HUES64 (cell line): ENCODE results near the gene HLA-DMA. TPM values are rescaled to one million over a fixed set of nuclear protein-coding genes. Genes with fewer than 3 reads are reported as not detected.

Source experiments
- H3K27ac ChIP-seq: 2 replicates; pipeline ENCODE4 v1.7.0; 2013; ENCODE audit warnings: low read depth, low read length, inconsistent platforms
- H3K27me3 ChIP-seq: 2 replicates; pipeline ENCODE4 v1.6.1; 2013; ENCODE audit warnings: mild to moderate bottlenecking, low read length; ENCODE audit not compliant: insufficient read depth
- H3K36me3 ChIP-seq: 2 replicates; pipeline ENCODE4 v1.6.1; 2013; ENCODE audit warnings: mild to moderate bottlenecking, low read length; ENCODE audit not compliant: insufficient read depth
- H3K4me1 ChIP-seq: 2 replicates; pipeline ENCODE4 v1.6.1; 2013; ENCODE audit warnings: mild to moderate bottlenecking, low read length, moderate library complexity; ENCODE audit not compliant: insufficient read depth
- H3K4me3 ChIP-seq: 2 replicates; pipeline ENCODE4 v1.5.1; 2013; ENCODE audit warnings: mild to moderate bottlenecking, low read length, moderate library complexity
- H3K9ac ChIP-seq: 2 replicates; pipeline ENCODE4 v1.6.1; 2013; ENCODE audit warnings: mild to moderate bottlenecking, low read depth, low read length
- H3K9me3 ChIP-seq: 2 replicates; pipeline ENCODE4 v1.6.1; 2013; ENCODE audit warnings: low read depth, low read length; ENCODE audit not compliant: insufficient read depth
- WGBS: fragments of 150-250, 120-280 bp; methylation state at CpG from one replicate; pipeline ENCODE4 v1.1.7; 2013; ENCODE audit warnings: missing lambda C conversion rate; 5-methylcytosine and 5-hydroxymethylcytosine counted together
- polyA plus RNA-seq, 2 experiments: library from polyadenylated mRNA; stranded (reverse); fragments of 50-300 nt; gene quantifications; one replicate each; pipeline ENCODE4 v1.2.3, GENCODE V29; 2013

HLA-DMA gene
- 2.5 TPM for polyA plus RNA-seq (2013, experiment 1 of 2)
- polyA plus RNA-seq (2013, experiment 2 of 2), result 2.4 TPM

- no peaks in the 10 kb centered on the region for H3K27me3 ChIP-seq
- H3K36me3 ChIP-seq, result no peaks in the 10 kb centered on the region
- no peak within 1 kb of the TSS for H3K9ac ChIP-seq
- no peak within 1 kb of the TSS; the same call in 1 of the 2 replicates for H3K27ac ChIP-seq
- peaks cover 6% of the 10 kb centered on the region for H3K4me1 ChIP-seq
- 0 out of 2 replicates have a peak within 1 kb of the TSS, but pooled peaks have one; percentile 22 for H3K4me3 ChIP-seq
- H3K9me3 ChIP-seq, result no peaks in the 10 kb centered on the region
- 46% methylated on average over 10 of the region's 10 CpGs for WGBS
These were observed at the start of gene HLA-DMA for GRCh38 chr6:32952817-32953739. HLA-DMA (minus strand) TSS chr6:32953097; CDS start chr6:32953036, 61 bp downstream.

GRCh38 chr6:33001685-33002084 is 48.8 kb upstream of the HLA-DMA start:
- H3K27ac ChIP-seq, result no peak overlapping the region
- H3K27me3 ChIP-seq, result peaks cover 3% of the 10 kb centered on the region; the same call in 1 of the 2 replicates
- no peak overlapping the region for H3K9ac ChIP-seq
- no peaks in the 10 kb centered on the region for H3K9me3 ChIP-seq
- H3K36me3 ChIP-seq, result no peaks in the 10 kb centered on the region
- no peak overlapping the region for H3K4me3 ChIP-seq
- WGBS, result 67% methylated on average over 4 of the region's 4 CpGs
- no peaks in the 10 kb centered on the region for H3K4me1 ChIP-seq

- Histone ChIP-seq H3K27me3 (peaks cover 3% of the 10 kb centered on the region; the same call in 1 of the 2 replicates), H3K9ac (no peak overlapping the region), H3K36me3 (no peaks in the 10 kb centered on the region), H3K4me3 (no peak overlapping the region), H3K4me1 (no peaks in the 10 kb centered on the region), H3K9me3 (no peaks in the 10 kb centered on the region), H3K27ac (no peak overlapping the region)
- 30% methylated on average over 8 of the region's 8 CpGs for WGBS
These were observed 47.2 kb upstream of the HLA-DMA start for GRCh38 chr6:33000055-33000454.

- no peak overlapping the region for H3K4me3 ChIP-seq
- peaks cover 3% of the 10 kb centered on the region; the same call in 1 of the 2 replicates for H3K27me3 ChIP-seq
- H3K27ac ChIP-seq, result no peak overlapping the region
- H3K9ac ChIP-seq, result no peak overlapping the region
- no peaks in the 10 kb centered on the region for H3K36me3 ChIP-seq
- WGBS, result 52% methylated on average over 2 of the region's 2 CpGs
- no peaks in the 10 kb centered on the region for H3K4me1 ChIP-seq
- no peaks in the 10 kb centered on the region for H3K9me3 ChIP-seq
These were observed 42.6 kb upstream of the HLA-DMA start for GRCh38 chr6:32995448-32995847.

- Histone ChIP-seq H3K36me3 (no peaks in the 10 kb centered on the region), H3K4me3 (no peak overlapping the region), H3K27ac (no peak overlapping the region), H3K27me3 (peaks cover 3% of the 10 kb centered on the region; the same call in 1 of the 2 replicates), H3K4me1 (no peaks in the 10 kb centered on the region), H3K9me3 (no peaks in the 10 kb centered on the region), H3K9ac (no peak overlapping the region)
- 93% methylated on average over 8 of the region's 9 CpGs for WGBS
These were observed 40.6 kb upstream of the HLA-DMA start for GRCh38 chr6:32993363-32993973.

GRCh38 chr6:32991972-32992371 is 39.1 kb upstream of the HLA-DMA start:
- Histone ChIP-seq H3K4me3 (no peak overlapping the region), H3K27ac (no peak overlapping the region), H3K9ac (no peak overlapping the region), H3K4me1 (no peaks in the 10 kb centered on the region; the same call in 1 of the 2 replicates), H3K36me3 (no peaks in the 10 kb centered on the region), H3K9me3 (no peaks in the 10 kb centered on the region), H3K27me3 (peaks cover 3% of the 10 kb centered on the region; the same call in 1 of the 2 replicates)
- 84% methylated on average over 4 of the region's 4 CpGs for WGBS

- Histone ChIP-seq H3K4me1 (no peaks in the 10 kb centered on the region; the same call in 1 of the 2 replicates), H3K27me3 (no peaks in the 10 kb centered on the region; the same call in 1 of the 2 replicates), H3K36me3 (no peaks in the 10 kb centered on the region), H3K27ac (no peak overlapping the region), H3K9me3 (no peaks in the 10 kb centered on the region), H3K4me3 (no peak overlapping the region), H3K9ac (no peak overlapping the region)
- 100% methylated on average over 1 of the region's 1 CpG for WGBS
These were observed 36.5 kb upstream of the HLA-DMA start for GRCh38 chr6:32989368-32989767.

- no peaks in the 10 kb centered on the region; the same call in 1 of the 2 replicates for H3K4me1 ChIP-seq
- H3K9me3 ChIP-seq, result no peaks in the 10 kb centered on the region
- WGBS, result 16% methylated on average over 9 of the region's 9 CpGs
- H3K27me3 ChIP-seq, result no peaks in the 10 kb centered on the region
- peaks cover 27% of the 10 kb centered on the region for H3K36me3 ChIP-seq
- no peak overlapping the region for H3K27ac ChIP-seq
- H3K4me3 ChIP-seq, result no peak overlapping the region
- no peak overlapping the region for H3K9ac ChIP-seq
These were observed 31.9 kb upstream of the HLA-DMA start for GRCh38 chr6:32984622-32985389.

- Histone ChIP-seq H3K9me3 (no peaks in the 10 kb centered on the region), H3K27ac (no peak overlapping the region), H3K9ac (no peak overlapping the region), H3K36me3 (peaks cover 35% of the 10 kb centered on the region), H3K27me3 (no peaks in the 10 kb centered on the region), H3K4me1 (no peaks in the 10 kb centered on the region; the same call in 1 of the 2 replicates), H3K4me3 (no peak overlapping the region)
- 76% methylated on average over 3 of the region's 3 CpGs for WGBS
These were observed 31.2 kb upstream of the HLA-DMA start for GRCh38 chr6:32983964-32984621.

GRCh38 chr6:32983493-32983848 is 30.6 kb upstream of the HLA-DMA start:
- Histone ChIP-seq H3K36me3 (peaks cover 41% of the 10 kb centered on the region), H3K4me3 (no peak overlapping the region), H3K9me3 (no peaks in the 10 kb centered on the region), H3K9ac (no peak overlapping the region), H3K4me1 (no peaks in the 10 kb centered on the region; the same call in 1 of the 2 replicates), H3K27ac (no peak overlapping the region; the same call in 1 of the 2 replicates), H3K27me3 (no peaks in the 10 kb centered on the region)
- WGBS, result 94% methylated on average over 1 of the region's 1 CpG
